Tibial artery (tissue), 4 donors: ENCODE results near the gene SLC25A10.

ENCODE experiments used
- DNase-seq, 2 donors: peaks; one replicate each; pipeline ENCODE4 v3.0.0-alpha.2; 2019
- H3K27ac ChIP-seq, 2 donors: fragments of 200-600 bp; sonication (generic) in 1 of 2; 1 replicate in 1 of 2; 2 replicates in 1 of 2; pipeline ENCODE4 v1.5.1; 2018 to 2019; ENCODE audit warnings: mild to moderate bottlenecking in 1 of 2
- H3K27me3 ChIP-seq, 2 donors: fragments of 200-600 bp; sonication (generic) in 1 of 2; one replicate each; pipeline versions ENCODE4 v1.5.1 to v1.6.0; 2016 to 2019
- H3K36me3 ChIP-seq, 3 donors: fragments of 200-600 bp; sonication (generic) in 2 of 3; one replicate each; pipeline ENCODE4 v1.5.1; 2016 to 2019; ENCODE audit warnings: mild to moderate bottlenecking in 2 of 3
- H3K4me1 ChIP-seq, 4 donors: fragments of 200-600 bp; sonication (generic) in 2 of 4; 1 replicate in 3 of 4; 2 replicates in 1 of 4; pipeline ENCODE4 v1.5.1; 2016 to 2019
- H3K4me3 ChIP-seq, 2 donors: fragments of 200-600 bp; sonication (generic) in 1 of 2; 1 replicate in 1 of 2; 2 replicates in 1 of 2; pipeline ENCODE4 v1.5.1; 2018 to 2019; ENCODE audit warnings: mild to moderate bottlenecking in 2 of 2
- H3K9me3 ChIP-seq, 3 donors: fragments of 200-600 bp; sonication (generic) in 1 of 3; one replicate each; pipeline ENCODE4 v1.5.1; 2016 to 2019
- CTCF ChIP-seq, 2 experiments: fragments of 200-600 bp in 1 of 2; fragments of 450-650 bp in 1 of 2; IDR thresholded peaks; one replicate each; pipeline ENCODE4 v1.5.1; 2017 to 2019; ENCODE audit warnings: antibody characterized with exemption in 2 of 2, mild to moderate bottlenecking in 1 of 2, moderate library complexity in 1 of 2
- intact Hi-C: fragments of 100-400 bp; cut with DNase I; formaldehyde crosslinking; loops from one replicate; pipeline ENCODE4 v1.15.0; 2023; ENCODE audit warnings: low total_unique reads

Gene SLC25A10

GRCh38 chr17:81693509-81694210 is 18.4 kb upstream of the SLC25A10 start:
- H3K9me3 ChIP-seq = no peaks in the 10 kb centered on the region
- H3K27ac ChIP-seq = no peak overlapping the region
- no peak overlapping the region for H3K4me3 ChIP-seq
- no peaks in the 10 kb centered on the region for H3K4me1 ChIP-seq
- no peak for DNase-seq
- intact Hi-C loops = no loop called here
- no peaks in the 10 kb centered on the region for H3K27me3 ChIP-seq
- TF ChIP-seq CTCF (IDR thresholded peaks at IDR 0.05) = no peak
- H3K36me3 ChIP-seq = peaks cover 85 to 100% (median 100%) of the 10 kb centered on the region in 3 donors

DNA sequence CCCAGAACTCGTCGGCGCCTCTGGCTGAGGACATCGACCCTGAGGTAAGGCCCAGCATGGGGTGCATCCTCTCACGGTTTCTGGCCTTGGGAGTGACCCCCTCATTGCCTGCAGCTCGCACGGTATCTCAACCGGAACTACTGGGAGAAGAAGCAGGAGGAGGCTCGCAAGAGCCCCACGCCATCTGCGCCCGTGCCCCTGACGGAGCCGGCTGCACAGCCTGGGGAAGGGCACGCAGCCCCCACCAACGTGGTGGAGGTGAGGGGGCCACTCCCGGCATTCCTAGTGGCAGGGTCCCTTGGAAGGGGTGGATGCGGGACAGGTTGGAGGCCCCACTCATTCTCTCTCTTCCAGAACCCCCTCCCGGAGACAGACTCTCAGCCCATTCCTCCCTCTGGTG is 17.3 kb upstream of the SLC25A10 start:
- intact Hi-C loops = no loop called here
- Histone ChIP-seq H3K36me3 (peaks cover 79 to 100% (median 100%) of the 10 kb centered on the region in 3 donors), H3K27me3 (no peaks in the 10 kb centered on the region), H3K27ac (no peak overlapping the region), H3K9me3 (no peaks in the 10 kb centered on the region), H3K4me3 (no peak overlapping the region), H3K4me1 (no peaks in the 10 kb centered on the region)
- TF ChIP-seq CTCF (IDR thresholded peaks at IDR 0.05) = no peak
- no peak for DNase-seq

DNA sequence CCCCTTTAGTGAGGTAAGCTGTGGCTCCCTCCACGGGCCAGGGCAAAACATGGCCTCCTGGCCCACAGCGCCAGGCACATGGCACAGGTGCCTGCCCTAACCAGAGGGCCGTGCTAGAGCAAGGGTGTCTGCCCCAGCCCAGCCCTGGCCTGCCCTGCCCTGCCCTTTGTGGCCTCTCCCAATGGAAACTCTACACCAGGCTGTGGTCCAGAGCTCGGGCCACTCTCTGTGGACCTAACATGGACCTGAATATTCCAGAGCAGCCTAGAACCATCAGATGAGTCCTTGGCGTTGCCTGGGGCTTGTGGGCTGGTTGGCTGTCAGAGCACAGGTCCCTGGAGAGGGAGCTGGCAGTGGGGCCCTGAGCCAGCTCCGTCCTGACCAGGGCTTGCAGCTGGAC is 16.9 kb upstream of the SLC25A10 start:
- H3K36me3 ChIP-seq = peaks cover 75 to 100% (median 96%) of the 10 kb centered on the region in 3 donors
- no peak overlapping the region for H3K4me3 ChIP-seq
- H3K4me1 ChIP-seq = no peaks in the 10 kb centered on the region
- no peak overlapping the region for H3K27ac ChIP-seq
- no peak for DNase-seq
- intact Hi-C loops = no loop called here
- H3K27me3 ChIP-seq = no peaks in the 10 kb centered on the region
- no peak for TF ChIP-seq CTCF (IDR thresholded peaks at IDR 0.05)
- H3K9me3 ChIP-seq = no peaks in the 10 kb centered on the region

DNA sequence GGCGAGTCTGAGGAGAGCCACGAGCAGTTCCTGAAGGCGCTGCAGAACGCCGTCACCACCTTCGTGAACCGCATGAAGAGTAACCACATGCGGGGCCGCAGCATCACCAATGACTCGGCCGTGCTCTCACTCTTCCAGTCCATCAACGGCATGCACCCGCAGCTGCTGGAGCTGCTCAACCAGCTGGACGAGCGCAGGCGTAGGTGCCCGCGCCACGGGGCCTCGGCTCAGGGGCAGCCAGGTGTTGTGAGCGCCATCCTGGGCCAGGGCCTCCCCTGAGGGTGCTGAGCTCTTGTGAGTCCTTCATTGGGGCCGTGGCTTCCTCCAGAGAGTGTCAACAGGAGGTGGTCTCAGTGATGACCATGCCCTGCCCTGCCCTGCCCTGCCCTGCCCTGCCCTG is 16.3 kb upstream of the SLC25A10 start:
- H3K36me3 ChIP-seq = peaks cover 69 to 100% (median 95%) of the 10 kb centered on the region in 3 donors
- peaks cover 0 to 3% (median under 1%) of the 10 kb centered on the region in 4 donors for H3K4me1 ChIP-seq
- no peak overlapping the region for H3K4me3 ChIP-seq
- no peak for DNase-seq
- no peak overlapping the region for H3K27ac ChIP-seq
- H3K27me3 ChIP-seq = no peaks in the 10 kb centered on the region
- no peak for TF ChIP-seq CTCF (IDR thresholded peaks at IDR 0.05)
- intact Hi-C loops = no loop called here
- no peaks in the 10 kb centered on the region for H3K9me3 ChIP-seq

GRCh38 chr17:81696218-81696941 is 15.7 kb upstream of the SLC25A10 start:
- Histone ChIP-seq H3K4me3 (no peak overlapping the region), H3K27me3 (no peaks in the 10 kb centered on the region), H3K27ac (no peak overlapping the region), H3K36me3 (peaks cover 63 to 100% (median 95%) of the 10 kb centered on the region in 3 donors), H3K9me3 (no peaks in the 10 kb centered on the region), H3K4me1 (peaks cover 0 to 9% (median 6%) of the 10 kb centered on the region in 4 donors)
- no peak for DNase-seq
- no peak for TF ChIP-seq CTCF (IDR thresholded peaks at IDR 0.05)
- intact Hi-C loops = no loop called here
